ENCODE measurements around the gene SDR42E2.
"Not testable (repeated sequence)": the region's sequence is repeated elsewhere in the genome, so short reads cannot be mapped to it uniquely, and the experiment has no call there.

SDR42E2 gene

GRCh38 chr16:22206842-22207714, 44.8 kb downstream of the SDR42E2 start:
- H3K27me3 Mint-ChIP-seq = no peaks in the 10 kb centered on the region
- peaks cover 50% of the 10 kb centered on the region for H3K4me1 Mint-ChIP-seq (ENCODE audit: low read depth)
- DNase-seq = peak; percentile 81
- peak overlapping the region; percentile 95 for H3K4me3 Mint-ChIP-seq
- H3K36me3 Mint-ChIP-seq (ENCODE audit: low read depth) = peaks cover 45% of the 10 kb centered on the region
- H3K27ac Mint-ChIP-seq = peak overlapping the region; percentile 93
- no peaks in the 10 kb centered on the region for H3K9me3 Mint-ChIP-seq

- Mint-ChIP-seq H3K27ac (peak overlapping the region; percentile 93), H3K36me3 (ENCODE audit: low read depth) (peaks cover 52% of the 10 kb centered on the region), H3K4me3 (peak overlapping the region; percentile 95), H3K9me3 (no peaks in the 10 kb centered on the region), H3K27me3 (no peaks in the 10 kb centered on the region), H3K4me1 (ENCODE audit: low read depth) (peaks cover 50% of the 10 kb centered on the region)
- DNase-seq = no peak
Observed at GRCh38 chr16:22207715-22208360, 45.5 kb downstream of the SDR42E2 start.

GRCh38 chr16:22210285-22210684, 48.0 kb downstream of the SDR42E2 start:
- Mint-ChIP-seq H3K4me1 (ENCODE audit: low read depth) (peaks cover 53% of the 10 kb centered on the region), H3K4me3 (no peak overlapping the region), H3K36me3 (ENCODE audit: low read depth) (peaks cover 75% of the 10 kb centered on the region), H3K27me3 (no peaks in the 10 kb centered on the region), H3K9me3 (no peaks in the 10 kb centered on the region), H3K27ac (peak overlapping the region; percentile 56)
- no peak for DNase-seq

- peaks cover 80% of the 10 kb centered on the region for H3K36me3 Mint-ChIP-seq (ENCODE audit: low read depth)
- DNase-seq = no peak
- no peaks in the 10 kb centered on the region for H3K9me3 Mint-ChIP-seq
- no peak overlapping the region for H3K4me3 Mint-ChIP-seq
- H3K4me1 Mint-ChIP-seq (ENCODE audit: low read depth) = peaks cover 50% of the 10 kb centered on the region
- no peaks in the 10 kb centered on the region for H3K27me3 Mint-ChIP-seq
- H3K27ac Mint-ChIP-seq = peak overlapping the region; percentile 41
Observed at GRCh38 chr16:22210854-22211253, 48.5 kb downstream of the SDR42E2 start.

- no peak overlapping the region for H3K4me3 Mint-ChIP-seq
- H3K4me1 Mint-ChIP-seq (ENCODE audit: low read depth) = peaks cover 47% of the 10 kb centered on the region
- no peak for DNase-seq
- no peak overlapping the region for H3K27ac Mint-ChIP-seq
- H3K27me3 Mint-ChIP-seq = no peaks in the 10 kb centered on the region
- no peaks in the 10 kb centered on the region for H3K9me3 Mint-ChIP-seq
- peaks cover 73% of the 10 kb centered on the region for H3K36me3 Mint-ChIP-seq (ENCODE audit: low read depth)
Observed at GRCh38 chr16:22213236-22213635, 50.9 kb downstream of the SDR42E2 start.

GRCh38 chr16:22213801-22214200, 51.5 kb downstream of the SDR42E2 start:
- Mint-ChIP-seq H3K27ac (no peak overlapping the region), H3K27me3 (no peaks in the 10 kb centered on the region), H3K4me3 (no peak overlapping the region), H3K4me1 (ENCODE audit: low read depth) (peaks cover 42% of the 10 kb centered on the region), H3K36me3 (ENCODE audit: low read depth) (peaks cover 71% of the 10 kb centered on the region), H3K9me3 (no peaks in the 10 kb centered on the region)
- no peak for DNase-seq

GRCh38 chr16:22214402-22214801, 52.1 kb downstream of the SDR42E2 start:
- DNase-seq = no peak
- H3K4me3 Mint-ChIP-seq = no peak overlapping the region
- H3K4me1 Mint-ChIP-seq (ENCODE audit: low read depth) = peaks cover 37% of the 10 kb centered on the region
- no peaks in the 10 kb centered on the region for H3K27me3 Mint-ChIP-seq
- H3K36me3 Mint-ChIP-seq (ENCODE audit: low read depth) = peaks cover 68% of the 10 kb centered on the region
- H3K27ac Mint-ChIP-seq = no peak overlapping the region
- no peaks in the 10 kb centered on the region for H3K9me3 Mint-ChIP-seq

GRCh38 chr16:22214889-22215288, 52.6 kb downstream of the SDR42E2 start:
- Mint-ChIP-seq H3K4me3 (no peak overlapping the region), H3K27me3 (no peaks in the 10 kb centered on the region), H3K9me3 (no peaks in the 10 kb centered on the region), H3K27ac (no peak overlapping the region), H3K36me3 (ENCODE audit: low read depth) (peaks cover 68% of the 10 kb centered on the region), H3K4me1 (ENCODE audit: low read depth) (peaks cover 32% of the 10 kb centered on the region)
- DNase-seq = no peak

- Mint-ChIP-seq H3K36me3 (ENCODE audit: low read depth) (peaks cover 62% of the 10 kb centered on the region), H3K4me3 (no peak overlapping the region), H3K4me1 (ENCODE audit: low read depth) (peaks cover 25% of the 10 kb centered on the region), H3K27me3 (no peaks in the 10 kb centered on the region), H3K27ac (peak overlapping the region; percentile 5), H3K9me3 (no peaks in the 10 kb centered on the region)
- DNase-seq = no peak
Observed at GRCh38 chr16:22216191-22216831, 54.0 kb downstream of the SDR42E2 start.

GRCh38 chr16:22216832-22217225, 54.5 kb downstream of the SDR42E2 start:
- Mint-ChIP-seq H3K4me1 (ENCODE audit: low read depth) (peaks cover 23% of the 10 kb centered on the region), H3K36me3 (ENCODE audit: low read depth) (peaks cover 57% of the 10 kb centered on the region)
- not testable (repeated sequence) for H3K4me3 Mint-ChIP-seq, H3K27me3 Mint-ChIP-seq, DNase-seq, H3K9me3 Mint-ChIP-seq, H3K27ac Mint-ChIP-seq

- no peak overlapping the region for H3K4me3 Mint-ChIP-seq
- H3K27ac Mint-ChIP-seq = no peak overlapping the region
- H3K27me3 Mint-ChIP-seq = no peaks in the 10 kb centered on the region
- H3K4me1 Mint-ChIP-seq (ENCODE audit: low read depth) = peaks cover 23% of the 10 kb centered on the region
- DNase-seq = no peak
- H3K36me3 Mint-ChIP-seq (ENCODE audit: low read depth) = peaks cover 46% of the 10 kb centered on the region
- H3K9me3 Mint-ChIP-seq = no peaks in the 10 kb centered on the region
Observed at GRCh38 chr16:22217890-22218730, 55.8 kb downstream of the SDR42E2 start.

GRCh38 chr16:22219389-22220068, 57.2 kb downstream of the SDR42E2 start:
- H3K27me3 Mint-ChIP-seq = no peaks in the 10 kb centered on the region
- no peaks in the 10 kb centered on the region for H3K9me3 Mint-ChIP-seq
- H3K36me3 Mint-ChIP-seq (ENCODE audit: low read depth) = peaks cover 39% of the 10 kb centered on the region
- no peak for DNase-seq
- H3K4me3 Mint-ChIP-seq = no peak overlapping the region
- H3K27ac Mint-ChIP-seq = peak overlapping the region; percentile 44
- peaks cover 22% of the 10 kb centered on the region for H3K4me1 Mint-ChIP-seq (ENCODE audit: low read depth)

GRCh38 chr16:22220069-22220440, 57.7 kb downstream of the SDR42E2 start:
- Mint-ChIP-seq H3K27ac (peak overlapping the region; percentile 33), H3K4me3 (no peak overlapping the region), H3K4me1 (ENCODE audit: low read depth) (peaks cover 20% of the 10 kb centered on the region), H3K36me3 (ENCODE audit: low read depth) (peaks cover 39% of the 10 kb centered on the region), H3K9me3 (no peaks in the 10 kb centered on the region), H3K27me3 (no peaks in the 10 kb centered on the region)
- DNase-seq = no peak

- no peak for DNase-seq
- no peaks in the 10 kb centered on the region for H3K27me3 Mint-ChIP-seq
- peak overlapping the region; percentile 58 for H3K27ac Mint-ChIP-seq
- H3K9me3 Mint-ChIP-seq = no peaks in the 10 kb centered on the region
- H3K36me3 Mint-ChIP-seq (ENCODE audit: low read depth) = peaks cover 35% of the 10 kb centered on the region
- peaks cover 16% of the 10 kb centered on the region for H3K4me1 Mint-ChIP-seq (ENCODE audit: low read depth)
- no peak overlapping the region for H3K4me3 Mint-ChIP-seq
Observed at GRCh38 chr16:22220714-22221113, 58.4 kb downstream of the SDR42E2 start.

All from activated T-cell treated with anti-CD3 and anti-CD28 coated beads, Interleukin-2, amount 50 U/mL, for 24 hours (primary cell).